ENCODE results near the gene ADAT2. TPM values are rescaled to one million over a fixed set of nuclear protein-coding genes. Genes with fewer than 3 reads are reported as not detected.

Gene ADAT2
- total RNA-seq, 4 donors from 2014 or later = 3.6 to 9.4 (median 5.4) TPM

- WGBS, 2 donors = 72% methylated on average over 16 of the region's 16 CpGs
- Histone ChIP-seq H3K36me3 (no peaks in the 10 kb centered on the region), H3K4me3 (replicated peaks in 1 of 3) (no peak overlapping the region), H3K4me1 (peaks cover 6 to 10% of the 10 kb centered on the region in 2 donors), H3K27ac (no peak overlapping the region), H3K27me3 (no peaks in the 10 kb centered on the region), H3K9me3 (no peaks in the 10 kb centered on the region)
- TF ChIP-seq CTCF (IDR thresholded peaks at IDR 0.05) (no peak), POLR2A (IDR thresholded peaks at IDR 0.05) (no peak)
- intact Hi-C loops (cut with DNase I) = no loop called here
- DNase-seq = peak; percentile 19 to 29
Observed at GRCh38 chr6:143397227-143398222, 53.0 kb downstream of the ADAT2 start.

- WGBS, 2 donors = 84 to 87% methylated on average over 10 of the region's 10 CpGs
- no peak for DNase-seq
Observed at GRCh38 chr6:143396497-143397226, 53.8 kb downstream of the ADAT2 start.

GRCh38 chr6:143395699-143396098 is 54.8 kb downstream of the ADAT2 start:
- 90 to 98% methylated on average over 5 of the region's 5 CpGs for WGBS, 2 donors
- no peak overlapping the region for H3K4me3 ChIP-seq (replicated peaks in 1 of 3)
- no peak overlapping the region for H3K27ac ChIP-seq
- no peaks in the 10 kb centered on the region for H3K9me3 ChIP-seq
- intact Hi-C loops (cut with DNase I) = no loop called here
- no peak for DNase-seq
- TF ChIP-seq POLR2A (IDR thresholded peaks at IDR 0.05) = no peak
- TF ChIP-seq CTCF (IDR thresholded peaks at IDR 0.05) = no peak
- H3K36me3 ChIP-seq = no peaks in the 10 kb centered on the region
- peaks cover 0 to 5% of the 10 kb centered on the region in 2 donors for H3K4me1 ChIP-seq
- H3K27me3 ChIP-seq = no peaks in the 10 kb centered on the region

More at GRCh38 chr6:143396497-143397226, 53.8 kb downstream of the ADAT2 start:
- H3K4me1 ChIP-seq = peaks cover 6 to 10% of the 10 kb centered on the region in 2 donors
- H3K4me3 ChIP-seq (replicated peaks in 1 of 3) = no peak overlapping the region
- no peaks in the 10 kb centered on the region for H3K27me3 ChIP-seq
- intact Hi-C loops (cut with DNase I) = no loop called here
- H3K27ac ChIP-seq = no peak overlapping the region
- H3K36me3 ChIP-seq = no peaks in the 10 kb centered on the region
- no peak for TF ChIP-seq POLR2A (IDR thresholded peaks at IDR 0.05)
- TF ChIP-seq CTCF (IDR thresholded peaks at IDR 0.05) = no peak
- no peaks in the 10 kb centered on the region for H3K9me3 ChIP-seq

- intact Hi-C loops (cut with DNase I) = no loop called here
Observed at GRCh38 chr6:143394389-143394788, 56.1 kb downstream of the ADAT2 start.

More at GRCh38 chr6:143394389-143394788, 56.1 kb downstream of the ADAT2 start:
- DNase-seq = no peak
- TF ChIP-seq CTCF (IDR thresholded peaks at IDR 0.05) = no peak
- no peak for TF ChIP-seq POLR2A (IDR thresholded peaks at IDR 0.05)
- H3K27ac ChIP-seq = no peak overlapping the region
- WGBS, 2 donors = 84 to 85% methylated on average over 4 of the region's 4 CpGs
- H3K4me3 ChIP-seq (replicated peaks in 1 of 3) = no peak overlapping the region
- no peaks in the 10 kb centered on the region for H3K4me1 ChIP-seq
- no peaks in the 10 kb centered on the region for H3K36me3 ChIP-seq
- H3K9me3 ChIP-seq = no peaks in the 10 kb centered on the region
- H3K27me3 ChIP-seq = no peaks in the 10 kb centered on the region

Measured in thyroid gland (tissue), 4 donors.